Activated T-cell treated with anti-CD3 and anti-CD28 coated beads, Interleukin-2, amount 50 U/mL, for 72 hours (primary cell): ENCODE measurements around the gene TCERG1L. TPM values are rescaled to one million over a fixed set of nuclear protein-coding genes. Genes with fewer than 3 reads are reported as not detected.

ENCODE experiments used
- ATAC-seq, 2 donors: fragments of 150-1000 bp; cut with Tn5 transposase; replicated peaks in 1 of 2; 2 replicates each; pipeline ENCODE4 v1.10.0; 2021; ENCODE audit warnings: moderate library complexity in 2 of 2, mild to moderate bottlenecking in 1 of 2
- DNase-seq, 2 donors: peaks; one replicate each; pipeline ENCODE4 v3.0.0; 2021 to 2022; ENCODE audit warnings: mixed read lengths in 1 of 2
- H3K27ac Mint-ChIP-seq: one replicate; pipeline ENCODE4 v1.8.0; 2022; ENCODE audit warnings: mild to moderate bottlenecking, moderate library complexity, mixed read lengths
- H3K27me3 Mint-ChIP-seq: one replicate; pipeline ENCODE4 v1.8.0; 2022; ENCODE audit warnings: low read depth, mixed read lengths
- H3K36me3 Mint-ChIP-seq, 2 donors: one replicate each; pipeline ENCODE4 v1.8.0; 2022; ENCODE audit warnings: mixed read lengths in 2 of 2, mild to moderate bottlenecking in 1 of 2; ENCODE audit not compliant: insufficient read depth in 2 of 2
- H3K4me1 Mint-ChIP-seq: one replicate; pipeline ENCODE4 v1.8.0; 2022; ENCODE audit warnings: low read depth, mixed read lengths
- H3K4me3 Mint-ChIP-seq, 2 donors: one replicate each; pipeline ENCODE4 v1.8.0; 2022; ENCODE audit warnings: mild to moderate bottlenecking in 2 of 2, mixed read lengths in 2 of 2, moderate library complexity in 2 of 2
- H3K9me3 Mint-ChIP-seq, 2 donors: one replicate each; pipeline ENCODE4 v1.8.0; 2022; ENCODE audit warnings: mixed read lengths in 2 of 2
- total RNA-seq, 2 donors: library from RNA; stranded (reverse); gene quantifications; one replicate each; pipeline ENCODE4 v1.2.3, GENCODE V29; 2022

Gene TCERG1L
- total RNA-seq, 2 donors from 2014 or later, result 0.09 TPM; not detected in 1

DNA sequence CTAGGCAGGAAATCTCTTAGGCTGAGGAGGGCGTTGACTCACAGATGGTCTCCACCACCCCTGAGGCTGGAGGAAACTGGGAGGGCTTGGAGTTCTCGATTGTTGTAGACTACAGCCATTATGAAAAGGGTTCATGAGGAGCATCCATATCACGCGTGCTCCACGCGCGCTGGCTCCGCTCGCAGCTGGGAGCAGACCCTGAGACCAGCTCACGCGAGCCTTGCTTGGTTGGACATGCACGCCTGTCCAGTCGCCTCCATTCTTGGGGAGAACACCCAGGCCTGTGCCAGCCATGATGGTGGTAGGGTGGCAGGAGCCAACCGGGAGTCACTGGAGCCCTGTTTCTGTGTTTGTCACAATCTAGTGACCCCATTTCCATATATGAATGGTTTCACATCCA, 139.1 kb downstream of the TCERG1L start:
- ATAC-seq, result no peak
- no peak for DNase-seq
- Mint-ChIP-seq H3K27ac (no peak overlapping the region), H3K9me3 (peaks cover 0 to 2% of the 10 kb centered on the region in 2 donors), H3K27me3 (no peaks in the 10 kb centered on the region), H3K4me3 (no peak overlapping the region), H3K36me3 (peaks cover 0 to 2% of the 10 kb centered on the region in 2 donors), H3K4me1 (no peaks in the 10 kb centered on the region)

GRCh38 chr10:131169146-131169545, 142.4 kb downstream of the TCERG1L start:
- no peak for DNase-seq
- ATAC-seq, result no peak
- no peaks in the 10 kb centered on the region for H3K9me3 Mint-ChIP-seq
- H3K36me3 Mint-ChIP-seq, result no peaks in the 10 kb centered on the region
- H3K27me3 Mint-ChIP-seq, result no peaks in the 10 kb centered on the region
- H3K4me1 Mint-ChIP-seq, result no peaks in the 10 kb centered on the region
- H3K4me3 Mint-ChIP-seq, result no peak overlapping the region
- H3K27ac Mint-ChIP-seq, result no peak overlapping the region

- ATAC-seq (no peak), DNase-seq (no peak)
- no peak overlapping the region for H3K27ac Mint-ChIP-seq
- H3K36me3 Mint-ChIP-seq, result no peaks in the 10 kb centered on the region
- H3K27me3 Mint-ChIP-seq, result no peaks in the 10 kb centered on the region
- no peaks in the 10 kb centered on the region for H3K9me3 Mint-ChIP-seq
- no peak overlapping the region for H3K4me3 Mint-ChIP-seq
- H3K4me1 Mint-ChIP-seq, result no peaks in the 10 kb centered on the region
Measured at GRCh38 chr10:131168238-131168875, 143.2 kb downstream of the TCERG1L start.

DNA sequence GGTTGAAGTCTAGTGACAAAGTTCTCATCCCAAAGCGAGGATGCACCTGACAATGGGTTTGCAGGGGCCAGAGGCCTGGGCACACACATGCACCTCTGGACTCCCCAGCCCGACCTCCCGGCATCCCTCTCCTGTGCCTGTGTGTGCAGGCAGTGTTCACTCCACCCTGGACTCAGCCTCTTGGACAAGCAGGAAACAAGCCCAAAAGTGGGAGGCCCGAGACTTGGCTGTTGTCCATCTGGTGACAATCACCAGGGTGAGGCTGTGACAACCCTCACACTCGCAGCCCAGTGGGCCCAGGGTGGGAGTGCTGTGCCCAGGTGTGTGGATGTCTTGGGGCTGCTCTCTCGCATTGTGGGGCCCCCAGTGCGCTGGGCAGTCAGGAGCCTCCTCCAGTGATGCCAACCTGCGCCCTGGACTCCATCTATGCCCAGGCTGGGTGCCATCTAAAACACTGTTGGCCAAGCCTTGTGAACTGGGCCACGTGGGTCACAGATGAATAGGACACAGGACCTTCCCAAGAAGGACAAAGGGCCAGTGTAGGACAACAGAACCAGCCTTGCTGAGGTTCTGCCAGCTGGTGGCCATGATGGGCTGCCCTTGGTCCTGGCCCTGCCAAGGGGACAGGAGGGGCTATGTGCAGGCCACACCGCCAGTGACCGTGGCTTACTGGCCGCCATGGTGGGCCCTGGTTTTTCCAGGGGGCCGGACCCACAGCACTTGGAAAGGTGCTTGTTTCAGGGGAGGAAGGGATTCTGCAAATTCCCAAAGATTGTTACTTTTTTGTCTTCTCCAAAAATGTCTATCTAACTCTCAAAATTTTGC, 144.3 kb downstream of the TCERG1L start:
- DNase-seq (no peak), ATAC-seq (no peak)
- Mint-ChIP-seq H3K9me3 (no peaks in the 10 kb centered on the region), H3K27ac (no peak overlapping the region), H3K4me1 (peaks cover 5% of the 10 kb centered on the region), H3K27me3 (no peaks in the 10 kb centered on the region), H3K36me3 (no peaks in the 10 kb centered on the region), H3K4me3 (no peak overlapping the region)

DNA sequence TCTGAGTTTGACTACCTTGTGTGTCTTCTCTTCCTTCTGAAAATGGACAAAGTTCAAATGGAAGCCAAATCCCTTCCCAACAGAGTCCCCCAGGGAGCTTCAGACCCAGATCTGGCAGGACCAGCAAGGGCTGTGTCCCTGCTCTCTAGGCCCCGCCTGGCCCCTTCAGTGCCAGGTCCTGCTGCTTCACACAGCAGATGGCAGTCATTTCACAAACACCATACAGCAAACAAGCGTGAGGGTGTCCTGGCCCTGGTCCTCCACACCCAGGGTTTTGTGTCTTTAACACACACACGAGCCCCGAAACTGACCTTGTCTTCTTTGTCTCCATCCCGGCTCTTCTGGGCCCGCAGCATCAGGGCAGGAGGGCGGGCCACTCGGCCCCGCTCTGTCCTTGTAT, 145.0 kb downstream of the TCERG1L start:
- DNase-seq (no peak), ATAC-seq (no peak)
- H3K9me3 Mint-ChIP-seq, result no peaks in the 10 kb centered on the region
- H3K27ac Mint-ChIP-seq, result no peak overlapping the region
- no peaks in the 10 kb centered on the region for H3K27me3 Mint-ChIP-seq
- H3K36me3 Mint-ChIP-seq, result no peaks in the 10 kb centered on the region
- no peak overlapping the region for H3K4me3 Mint-ChIP-seq
- peaks cover 5% of the 10 kb centered on the region for H3K4me1 Mint-ChIP-seq

GRCh38 chr10:131165092-131165491, 146.4 kb downstream of the TCERG1L start:
- H3K9me3 Mint-ChIP-seq, result no peaks in the 10 kb centered on the region

GRCh38 chr10:131162866-131163843, 148.4 kb downstream of the TCERG1L start:
- Mint-ChIP-seq H3K36me3 (no peaks in the 10 kb centered on the region), H3K9me3 (no peaks in the 10 kb centered on the region), H3K4me1 (peaks cover 5% of the 10 kb centered on the region), H3K27me3 (no peaks in the 10 kb centered on the region), H3K4me3 (no peak overlapping the region), H3K27ac (no peak overlapping the region)
- DNase-seq, result no peak
- no peak for ATAC-seq

More at GRCh38 chr10:131165092-131165491, 146.4 kb downstream of the TCERG1L start:
- Mint-ChIP-seq H3K27me3 (no peaks in the 10 kb centered on the region), H3K27ac (no peak overlapping the region), H3K4me3 (no peak overlapping the region), H3K36me3 (no peaks in the 10 kb centered on the region), H3K4me1 (peaks cover 5% of the 10 kb centered on the region)
- DNase-seq, result no peak
- ATAC-seq, result no peak

- no peaks in the 10 kb centered on the region for H3K27me3 Mint-ChIP-seq
- no peaks in the 10 kb centered on the region for H3K36me3 Mint-ChIP-seq
- peaks cover 5% of the 10 kb centered on the region for H3K4me1 Mint-ChIP-seq
- no peak overlapping the region for H3K4me3 Mint-ChIP-seq
- DNase-seq (no peak), ATAC-seq (no peak)
- no peaks in the 10 kb centered on the region for H3K9me3 Mint-ChIP-seq
- no peak overlapping the region for H3K27ac Mint-ChIP-seq
Measured at GRCh38 chr10:131162211-131162610, 149.3 kb downstream of the TCERG1L start.

DNA sequence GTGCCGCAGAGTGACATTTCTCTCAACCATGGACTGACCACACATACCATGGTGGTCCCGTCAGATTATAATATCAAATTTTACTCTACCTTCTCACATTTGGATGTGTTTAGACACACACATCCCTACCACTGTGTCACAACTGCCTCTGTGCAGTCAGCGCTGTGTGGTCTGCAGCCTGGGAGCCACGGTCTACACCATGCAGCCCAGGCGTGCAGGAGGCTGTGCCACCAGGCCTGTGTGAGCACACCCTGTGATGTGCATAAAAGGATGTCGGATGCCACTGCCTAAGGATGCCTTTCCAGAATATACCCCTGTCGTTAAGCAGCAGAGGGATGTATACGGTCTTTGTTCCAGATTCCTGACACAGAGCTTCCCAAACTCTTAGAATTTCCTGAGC, 150.4 kb downstream of the TCERG1L start:
- Mint-ChIP-seq H3K4me3 (no peak overlapping the region), H3K27me3 (peaks cover 7% of the 10 kb centered on the region), H3K36me3 (no peaks in the 10 kb centered on the region), H3K4me1 (peaks cover 5% of the 10 kb centered on the region), H3K9me3 (no peaks in the 10 kb centered on the region), H3K27ac (no peak overlapping the region)
- ATAC-seq (no peak), DNase-seq (no peak)

GRCh38 chr10:131160219-131160875, 151.2 kb downstream of the TCERG1L start:
- Mint-ChIP-seq H3K36me3 (no peaks in the 10 kb centered on the region), H3K27ac (no peak overlapping the region), H3K4me1 (peaks cover 5% of the 10 kb centered on the region), H3K27me3 (peaks cover 7% of the 10 kb centered on the region), H3K4me3 (no peak overlapping the region), H3K9me3 (no peaks in the 10 kb centered on the region)
- DNase-seq (no peak), ATAC-seq (no peak)

- ATAC-seq (no peak), DNase-seq (no peak)
- no peaks in the 10 kb centered on the region for H3K9me3 Mint-ChIP-seq
- no peaks in the 10 kb centered on the region for H3K36me3 Mint-ChIP-seq
- no peak overlapping the region for H3K4me3 Mint-ChIP-seq
- peaks cover 7% of the 10 kb centered on the region for H3K27me3 Mint-ChIP-seq
- no peak overlapping the region for H3K27ac Mint-ChIP-seq
- peaks cover 5% of the 10 kb centered on the region for H3K4me1 Mint-ChIP-seq
Measured at GRCh38 chr10:131159771-131160170, 151.8 kb downstream of the TCERG1L start.

DNA sequence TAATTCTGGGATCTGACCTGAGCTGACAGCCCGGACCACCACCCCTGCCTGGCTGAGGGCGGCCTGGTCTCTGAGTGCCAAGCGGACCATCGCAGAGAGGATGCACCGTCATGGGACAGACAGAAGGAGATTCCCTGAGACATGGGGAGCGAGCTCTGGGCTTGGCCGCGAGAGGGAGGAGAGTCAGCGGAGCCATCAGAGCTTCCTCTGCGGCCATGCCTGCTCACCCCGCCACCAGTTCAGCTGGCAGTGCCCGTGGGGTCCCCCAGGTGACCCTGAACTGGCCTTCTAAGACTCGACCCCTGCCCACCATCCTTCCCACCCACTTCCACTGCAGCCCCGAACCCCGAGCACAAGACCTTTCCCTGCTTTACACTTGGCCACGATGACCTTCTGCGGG, 152.8 kb downstream of the TCERG1L start:
- H3K27ac Mint-ChIP-seq, result no peak overlapping the region
- no peak for ATAC-seq
- peaks cover 5% of the 10 kb centered on the region for H3K4me1 Mint-ChIP-seq
- H3K9me3 Mint-ChIP-seq, result no peaks in the 10 kb centered on the region
- peaks cover 7% of the 10 kb centered on the region for H3K27me3 Mint-ChIP-seq
- no peaks in the 10 kb centered on the region for H3K36me3 Mint-ChIP-seq
- H3K4me3 Mint-ChIP-seq, result no peak overlapping the region
- DNase-seq, result no peak
